D721Med (cell line): ENCODE results near the gene CCHCR1.

ENCODE experiments used
- DNase-seq: peaks from one replicate; pipeline ENCODE4 v3.0.0; 2011; ENCODE audit warnings: low spot score; ENCODE audit not compliant: insufficient read length
- FAIRE-seq: peaks from 2 replicates; lab custom pipeline; 2011; peaks lifted over from hg19 to GRCh38; lab: Jason Lieb, UNC
- TF ChIP-seq, protein P1 (sequence below): IDR thresholded peaks from 2 replicates; pipeline ENCODE4 v1.5.1; 2012; ENCODE audit warnings: mild to moderate bottlenecking, control low read depth; ENCODE audit not compliant: insufficient read depth; ENCODE audit errors: missing control alignments

The CCHCR1 gene

DNA sequence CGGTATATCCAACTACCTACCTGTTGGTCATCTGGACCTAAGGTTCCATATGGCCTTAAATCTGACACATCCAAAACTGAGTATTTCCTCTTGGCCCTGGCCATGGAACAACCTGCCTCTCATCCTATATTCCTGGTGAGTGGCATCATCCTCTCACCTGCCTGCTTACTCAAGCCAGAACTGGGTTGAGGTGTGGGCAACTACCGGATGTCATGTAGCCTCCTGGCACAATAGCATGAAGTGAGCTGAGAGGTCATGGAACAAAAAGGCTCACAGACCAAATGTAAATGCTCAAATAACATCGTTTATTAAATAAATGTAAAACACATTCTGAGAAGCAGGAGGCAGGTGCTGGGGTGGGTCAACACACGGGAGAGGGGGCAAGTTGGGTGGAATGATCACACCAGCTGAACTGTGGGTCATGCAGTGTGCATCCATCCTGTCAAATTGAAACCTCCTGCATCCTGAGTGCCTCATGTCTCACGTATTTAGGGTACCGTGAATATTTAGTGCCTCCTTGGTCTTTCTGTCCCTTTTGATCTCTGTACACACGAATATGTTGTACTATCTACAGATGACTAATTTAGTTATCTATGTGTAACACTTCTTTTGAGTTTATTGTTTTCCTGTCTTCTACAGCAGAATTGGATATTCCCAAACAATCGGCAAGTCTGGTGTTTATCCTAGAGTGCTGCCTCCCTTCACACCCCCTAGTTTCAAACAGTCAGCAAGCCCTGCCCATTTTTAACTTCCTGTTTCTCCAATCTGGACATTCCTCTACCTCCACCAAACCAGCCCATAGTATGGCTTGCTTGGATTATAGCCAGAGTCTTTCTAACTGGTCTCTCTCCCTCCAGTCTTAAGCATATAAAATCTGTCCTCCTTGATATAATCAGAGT is 20.8 kb upstream of the CCHCR1 start:
- FAIRE-seq (no peak), DNase-seq (no peak)
- TF ChIP-seq, protein P1, sequence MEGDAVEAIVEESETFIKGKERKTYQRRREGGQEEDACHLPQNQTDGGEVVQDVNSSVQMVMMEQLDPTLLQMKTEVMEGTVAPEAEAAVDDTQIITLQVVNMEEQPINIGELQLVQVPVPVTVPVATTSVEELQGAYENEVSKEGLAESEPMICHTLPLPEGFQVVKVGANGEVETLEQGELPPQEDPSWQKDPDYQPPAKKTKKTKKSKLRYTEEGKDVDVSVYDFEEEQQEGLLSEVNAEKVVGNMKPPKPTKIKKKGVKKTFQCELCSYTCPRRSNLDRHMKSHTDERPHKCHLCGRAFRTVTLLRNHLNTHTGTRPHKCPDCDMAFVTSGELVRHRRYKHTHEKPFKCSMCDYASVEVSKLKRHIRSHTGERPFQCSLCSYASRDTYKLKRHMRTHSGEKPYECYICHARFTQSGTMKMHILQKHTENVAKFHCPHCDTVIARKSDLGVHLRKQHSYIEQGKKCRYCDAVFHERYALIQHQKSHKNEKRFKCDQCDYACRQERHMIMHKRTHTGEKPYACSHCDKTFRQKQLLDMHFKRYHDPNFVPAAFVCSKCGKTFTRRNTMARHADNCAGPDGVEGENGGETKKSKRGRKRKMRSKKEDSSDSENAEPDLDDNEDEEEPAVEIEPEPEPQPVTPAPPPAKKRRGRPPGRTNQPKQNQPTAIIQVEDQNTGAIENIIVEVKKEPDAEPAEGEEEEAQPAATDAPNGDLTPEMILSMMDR, result no peak

DNA sequence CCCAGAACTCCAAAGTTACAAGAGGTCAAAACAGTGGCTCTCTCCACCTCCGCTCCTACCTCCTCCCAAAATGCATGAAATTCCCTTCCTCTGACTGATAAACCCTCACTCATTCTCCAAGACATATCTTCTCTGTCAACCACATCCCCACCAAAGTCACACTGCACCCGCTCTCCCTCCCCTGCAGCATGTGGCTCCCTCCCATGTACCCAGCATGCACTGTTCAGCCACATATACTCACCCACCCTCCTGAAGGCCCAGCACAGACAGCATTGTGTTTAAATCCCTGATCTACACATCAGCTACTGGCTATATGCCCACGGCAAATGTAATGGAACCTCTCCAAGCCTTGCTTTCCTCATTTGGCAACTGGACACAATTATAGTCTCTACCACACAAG is 18.4 kb upstream of the CCHCR1 start:
- FAIRE-seq (no peak), DNase-seq (no peak)

DNA sequence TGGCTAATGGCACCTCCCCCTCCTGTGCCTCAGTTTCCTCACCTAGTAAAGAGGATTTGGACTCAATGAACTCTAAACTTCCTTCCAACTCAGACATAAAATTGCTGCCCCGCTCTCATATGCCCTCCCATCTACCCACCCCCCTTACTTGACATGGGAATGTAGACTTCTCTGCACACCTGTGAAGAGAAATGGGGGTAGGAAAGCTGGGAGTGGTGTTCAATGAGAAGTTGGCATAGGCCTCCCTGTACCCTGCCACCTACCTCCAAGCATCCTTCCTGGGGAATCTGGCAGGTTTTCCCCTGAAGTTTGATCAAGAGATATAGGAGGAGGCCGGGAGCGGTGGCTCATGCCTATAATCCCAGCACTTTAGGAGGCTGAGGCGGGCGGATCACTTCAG is 16.8 kb upstream of the CCHCR1 start:
- TF ChIP-seq, protein P1, result no peak
- no peak for DNase-seq
- no peak for FAIRE-seq

More for the DNA sequence above, 18.4 kb upstream of the CCHCR1 start:
- TF ChIP-seq, protein P1, result no peak

DNA sequence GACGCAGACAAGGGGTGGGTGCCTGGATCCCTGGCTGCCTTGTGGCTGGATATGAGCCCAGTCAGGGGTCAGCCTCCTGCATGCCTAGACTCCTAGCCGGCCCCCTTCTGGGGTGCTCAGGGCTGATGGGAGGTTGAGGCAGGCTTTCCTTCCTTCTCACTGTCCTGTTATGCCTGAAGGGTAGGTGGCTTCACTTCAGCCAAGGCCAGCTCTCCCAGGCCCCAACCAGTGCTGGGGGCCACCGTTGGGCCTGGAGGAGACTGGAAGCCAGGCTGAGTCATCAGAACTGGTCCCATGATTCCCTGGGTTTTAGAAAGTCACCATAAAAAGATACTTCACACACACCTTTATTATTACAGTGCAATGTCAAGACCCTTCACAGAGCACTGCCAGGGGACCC is 15.8 kb upstream of the CCHCR1 start:
- DNase-seq, result no peak
- TF ChIP-seq, protein P1, result no peak
- no peak for FAIRE-seq

DNA sequence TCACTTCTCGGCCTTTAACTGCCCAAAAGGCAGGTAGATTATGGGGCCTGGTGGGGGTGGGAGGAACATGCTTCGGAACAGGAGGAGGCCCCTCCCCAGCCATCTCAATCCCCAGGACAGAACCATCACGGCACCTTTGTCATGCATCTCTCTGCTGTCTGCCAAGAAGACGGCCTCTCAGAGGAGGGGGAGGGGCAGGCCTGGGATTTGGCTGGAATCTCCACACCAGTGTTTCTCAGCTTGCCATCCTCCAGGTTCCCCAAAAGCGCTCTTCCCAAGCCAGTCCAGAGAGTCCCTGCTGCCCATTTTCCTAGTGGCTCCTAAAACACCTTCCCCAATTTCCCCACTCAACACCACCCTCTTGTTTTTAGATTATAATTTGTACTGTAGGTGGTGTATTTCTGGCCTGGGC is 15.4 kb upstream of the CCHCR1 start:
- DNase-seq (no peak), FAIRE-seq (no peak)
- TF ChIP-seq, protein P1, result no peak

DNA sequence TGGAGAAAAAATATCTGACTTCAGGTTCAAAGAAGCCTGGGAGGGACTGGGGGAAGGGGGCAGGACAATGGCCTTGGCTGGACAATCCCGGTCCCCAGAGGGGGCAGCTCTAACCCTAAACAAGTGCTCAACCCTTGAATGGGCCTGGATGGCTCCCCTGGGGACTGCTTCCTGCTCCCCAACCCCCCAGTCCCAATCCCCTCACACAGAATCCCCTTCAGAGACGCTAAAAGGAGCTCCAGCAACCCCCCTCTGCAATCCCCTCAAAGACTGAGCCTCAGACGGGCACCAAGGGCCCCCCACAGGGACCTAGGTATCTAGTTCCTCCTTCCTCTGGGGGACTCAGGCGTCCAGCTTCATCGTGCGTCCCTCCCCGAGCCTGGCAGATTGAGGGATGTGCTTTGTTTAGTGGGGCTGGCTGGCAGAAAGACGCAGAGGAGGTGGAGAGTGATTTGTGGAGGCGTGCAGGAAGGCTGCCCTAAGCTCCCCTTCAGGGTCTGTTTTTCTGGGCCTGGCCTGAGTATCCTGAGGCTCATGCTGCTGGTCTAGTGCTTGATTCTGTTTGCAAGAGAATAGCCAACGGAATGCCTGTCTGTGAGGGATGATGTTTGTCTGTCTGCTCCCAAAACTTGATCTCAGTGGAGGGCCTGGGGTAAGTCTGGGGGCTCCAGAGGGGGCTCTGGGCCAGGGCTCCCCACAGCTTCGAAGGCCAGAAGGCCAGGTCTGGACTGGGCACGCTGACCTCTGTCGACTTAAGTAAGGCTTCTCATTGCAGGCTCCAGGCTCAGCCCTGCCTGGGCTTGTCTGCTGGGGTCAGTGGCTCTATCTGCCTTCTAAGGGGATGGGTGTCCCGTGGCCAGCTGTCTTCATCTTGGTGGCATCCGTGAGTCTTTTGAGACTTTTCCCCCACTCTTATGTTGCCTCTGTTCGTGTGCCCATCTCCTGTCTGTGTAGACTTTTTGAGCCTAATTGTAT is 14.6 kb upstream of the CCHCR1 start:
- FAIRE-seq (no peak), DNase-seq (no peak)
- TF ChIP-seq, protein P1, result no peak
